Lung (tissue), 12 donors: ENCODE measurements around the gene GXYLT2. TPM values are rescaled to one million over a fixed set of nuclear protein-coding genes. Genes with fewer than 3 reads are reported as not detected.
"Not testable (repeated sequence)": the region's sequence is repeated elsewhere in the genome, so short reads cannot be mapped to it uniquely, and the experiment has no call there.

Source experiments
- ATAC-seq: fragments of 200-7000 bp; cut with Tn5 transposase; one replicate; pipeline ENCODE4 v1.9.1; 2020; ENCODE audit warnings: moderate number of reproducible peaks; ENCODE audit not compliant: insufficient read depth, low FRiP score
- DNase-seq, 3 donors: peaks; one replicate each; pipeline ENCODE4 v3.0.0-alpha.2; 2013 to 2017
- H3K27ac ChIP-seq, 2 donors: one replicate each; pipeline ENCODE4 v1.5.1; 2013; ENCODE audit warnings: mild to moderate bottlenecking in 2 of 2, moderate library complexity in 2 of 2, control low read depth in 1 of 2, inconsistent platforms in 1 of 2, low read depth in 1 of 2, low read length in 1 of 2
- H3K27me3 ChIP-seq, 3 donors: one replicate each; pipeline ENCODE4 v1.5.1; 2013; ENCODE audit warnings: low read length in 2 of 3; ENCODE audit not compliant: control insufficient read depth in 3 of 3, insufficient read depth in 3 of 3
- H3K36me3 ChIP-seq, 4 donors: one replicate each; pipeline ENCODE4 v1.5.1; 2013; ENCODE audit warnings: low read length in 4 of 4, mild to moderate bottlenecking in 1 of 4, moderate library complexity in 1 of 4; ENCODE audit not compliant: control insufficient read depth in 4 of 4, insufficient read depth in 4 of 4
- H3K4me1 ChIP-seq, 5 donors: one replicate each; pipeline ENCODE4 v1.5.1; 2013; ENCODE audit warnings: low read length in 5 of 5, mild to moderate bottlenecking in 2 of 5, moderate library complexity in 1 of 5; ENCODE audit not compliant: control insufficient read depth in 5 of 5, insufficient read depth in 5 of 5
- H3K4me3 ChIP-seq: one replicate; pipeline ENCODE4 v1.5.1; 2013; ENCODE audit warnings: mild to moderate bottlenecking, control low read depth, moderate library complexity
- H3K9ac ChIP-seq, 2 donors: one replicate each; pipeline ENCODE4 v1.5.1; 2013; ENCODE audit warnings: low read length in 2 of 2, control low read depth in 1 of 2; ENCODE audit not compliant: insufficient read depth in 1 of 2
- H3K9me3 ChIP-seq, 4 donors: one replicate each; pipeline ENCODE4 v1.5.1; 2013; ENCODE audit warnings: low read length in 3 of 4, mild to moderate bottlenecking in 1 of 4, moderate library complexity in 1 of 4; ENCODE audit not compliant: control insufficient read depth in 4 of 4, insufficient read depth in 3 of 4
- WGBS, 2 donors: extraction: QIAGEN DNeasy Blood & Tissue Kit; methylation state at CpG; one replicate each; pipeline ENCODE4 v1.1.7; 2013; 5-methylcytosine and 5-hydroxymethylcytosine counted together
- polyA plus RNA-seq, 2 donors: library from polyadenylated mRNA; stranded (reverse); fragments of 200-250 nt; gene quantifications; one replicate each; pipeline ENCODE4 v1.2.1, GENCODE V29; 2013
- total RNA-seq, 2 donors: library from RNA; depleted of rRNA in 1 of 2; stranded (reverse); fragments of >200 nt in 1 of 2; gene quantifications; one replicate each; pipeline ENCODE4 v1.2.1, GENCODE V29; 2014 to 2021
- TF ChIP-seq, protein P1 (sequence below): IDR thresholded peaks from 2 replicates; pipeline ENCODE4 v1.5.1; 2012; ENCODE audit warnings: mild to moderate bottlenecking; ENCODE audit errors: control extremely low read depth, extremely low read depth
- donor health status: control.
- donor health status: control.
- donor health status: Bipolar disorder and iron deficiency.
- donor health status: healthy.
- donor health status: DM: yes; HTN: yes; CAD: no.

GXYLT2 gene
- total and polyA plus RNA-seq, 4 donors, result 0.52 to 46.8 (median 4.8) TPM

GRCh38 chr3:72919520-72919919 is 31.7 kb downstream of the GXYLT2 start:
- ATAC-seq, result no peak
- TF ChIP-seq, protein P1, sequence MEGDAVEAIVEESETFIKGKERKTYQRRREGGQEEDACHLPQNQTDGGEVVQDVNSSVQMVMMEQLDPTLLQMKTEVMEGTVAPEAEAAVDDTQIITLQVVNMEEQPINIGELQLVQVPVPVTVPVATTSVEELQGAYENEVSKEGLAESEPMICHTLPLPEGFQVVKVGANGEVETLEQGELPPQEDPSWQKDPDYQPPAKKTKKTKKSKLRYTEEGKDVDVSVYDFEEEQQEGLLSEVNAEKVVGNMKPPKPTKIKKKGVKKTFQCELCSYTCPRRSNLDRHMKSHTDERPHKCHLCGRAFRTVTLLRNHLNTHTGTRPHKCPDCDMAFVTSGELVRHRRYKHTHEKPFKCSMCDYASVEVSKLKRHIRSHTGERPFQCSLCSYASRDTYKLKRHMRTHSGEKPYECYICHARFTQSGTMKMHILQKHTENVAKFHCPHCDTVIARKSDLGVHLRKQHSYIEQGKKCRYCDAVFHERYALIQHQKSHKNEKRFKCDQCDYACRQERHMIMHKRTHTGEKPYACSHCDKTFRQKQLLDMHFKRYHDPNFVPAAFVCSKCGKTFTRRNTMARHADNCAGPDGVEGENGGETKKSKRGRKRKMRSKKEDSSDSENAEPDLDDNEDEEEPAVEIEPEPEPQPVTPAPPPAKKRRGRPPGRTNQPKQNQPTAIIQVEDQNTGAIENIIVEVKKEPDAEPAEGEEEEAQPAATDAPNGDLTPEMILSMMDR, result no peak
- Histone ChIP-seq H3K4me1 (peaks cover 0 to 3% (median 0%) of the 10 kb centered on the region in 5 donors), H3K4me3 (no peak overlapping the region), H3K27ac (no peak overlapping the region), H3K9ac (no peak overlapping the region), H3K36me3 (peaks cover 0 to 18% (median 3%) of the 10 kb centered on the region in 4 donors), H3K9me3 (peaks cover 0 to 4% (median 0%) of the 10 kb centered on the region in 4 donors), H3K27me3 (no peaks in the 10 kb centered on the region)
- WGBS, 2 donors, result 93 to 95% methylated on average over 8 of the region's 8 CpGs
- no peak for DNase-seq

DNA sequence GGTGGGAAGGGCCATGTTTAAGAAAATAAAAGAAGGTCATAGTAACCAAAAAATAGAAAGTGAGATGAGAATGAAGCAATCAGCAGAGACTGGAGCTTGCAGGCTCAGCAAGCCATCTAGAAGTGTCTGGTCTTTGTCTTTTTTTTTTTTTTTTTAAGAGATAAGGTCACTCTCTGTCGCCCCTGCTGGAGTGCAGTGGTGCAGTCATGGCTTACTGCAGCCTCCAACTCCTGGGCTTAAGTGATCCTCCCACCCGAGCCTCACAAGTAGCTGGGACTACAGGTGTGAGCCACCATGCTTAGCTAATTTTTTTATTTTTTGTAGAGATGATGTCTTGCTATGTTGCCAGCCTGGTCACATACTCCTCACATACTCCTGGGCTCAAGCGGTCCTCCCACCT is 36.2 kb downstream of the GXYLT2 start:
- peaks cover 0 to 9% (median 1%) of the 10 kb centered on the region in 4 donors for H3K9me3 ChIP-seq
- WGBS, 2 donors, result 89 to 92% methylated on average over 3 of the region's 3 CpGs
- H3K27me3 ChIP-seq, result no peaks in the 10 kb centered on the region

DNA sequence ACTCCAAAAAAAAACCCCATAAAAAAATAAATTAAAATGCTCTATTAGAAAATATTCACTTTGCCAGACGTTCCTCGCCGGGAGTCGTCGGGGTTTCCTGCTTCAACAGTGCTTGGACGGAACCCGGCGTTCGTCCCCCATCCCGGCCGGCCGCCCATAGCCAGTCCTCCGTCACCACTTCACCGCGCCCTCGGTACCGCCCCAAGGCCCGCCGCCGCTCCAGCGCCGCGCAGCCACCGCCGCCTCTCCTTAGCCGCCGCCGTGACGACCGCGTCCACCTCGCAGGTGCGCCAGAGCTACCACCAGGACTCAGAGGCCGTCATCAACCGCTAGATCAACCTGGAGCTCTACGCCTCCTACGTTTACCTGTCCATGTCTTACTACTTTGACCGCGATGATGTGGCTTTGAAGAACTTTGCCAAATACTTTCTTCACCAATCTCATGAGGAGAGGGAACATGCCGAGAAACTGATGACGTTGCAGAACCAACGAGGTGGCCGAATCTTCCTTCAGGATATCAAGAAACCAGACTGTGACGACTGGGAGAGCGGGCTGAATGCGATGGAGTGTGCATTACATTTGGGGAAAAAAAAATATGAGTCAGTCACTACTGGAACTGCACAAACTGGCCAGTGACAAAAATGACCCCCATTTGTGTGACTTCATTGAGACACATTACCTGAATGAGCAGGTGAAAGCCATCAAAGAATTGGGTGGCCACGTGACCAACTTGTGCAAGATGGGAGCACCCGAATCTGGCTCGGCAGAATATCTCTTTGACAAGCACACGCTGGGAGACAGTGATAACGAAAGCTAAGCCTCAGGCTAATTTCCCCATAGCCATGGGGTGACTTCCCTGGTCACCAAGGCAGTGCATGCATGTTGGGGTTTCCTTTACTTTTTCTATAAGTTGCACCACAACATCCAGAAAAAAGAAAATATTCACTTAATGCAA is 41.2 kb downstream of the GXYLT2 start:
- 79% methylated on average over 51 of the region's 51 CpGs for WGBS, 2 donors
- not testable (repeated sequence) for H3K27me3 ChIP-seq, ATAC-seq, H3K4me3 ChIP-seq, H3K4me1 ChIP-seq, H3K27ac ChIP-seq, H3K9ac ChIP-seq, H3K9me3 ChIP-seq, DNase-seq
- H3K36me3 ChIP-seq, result peaks cover 0 to 17% (median 3%) of the 10 kb centered on the region in 4 donors

More for the DNA sequence above, 36.2 kb downstream of the GXYLT2 start:
- Histone ChIP-seq H3K9ac (no peak overlapping the region), H3K27ac (no peak overlapping the region), H3K4me1 (no peaks in the 10 kb centered on the region), H3K4me3 (no peak overlapping the region), H3K36me3 (peaks cover 0 to 17% (median 5%) of the 10 kb centered on the region in 4 donors)
- DNase-seq (no peak), ATAC-seq (no peak)
- TF ChIP-seq, protein P1, result no peak

DNA sequence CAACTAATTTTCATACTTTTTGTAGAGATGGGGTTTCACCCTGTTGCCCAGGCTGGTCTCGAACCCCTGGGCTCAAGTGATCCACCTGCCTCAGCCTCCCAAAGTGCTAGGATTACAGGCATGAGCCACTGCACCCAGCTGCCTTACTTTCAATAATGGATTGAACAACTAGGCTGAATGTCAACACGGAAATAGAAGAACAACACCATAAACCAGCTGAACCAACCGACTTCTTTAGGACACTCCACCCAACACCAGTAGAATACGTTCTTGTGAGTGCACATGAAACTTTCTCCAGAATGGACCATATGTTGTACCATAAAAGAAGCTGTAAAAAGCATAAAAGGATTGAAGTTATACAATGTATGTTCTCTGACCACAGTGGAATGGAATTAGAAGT is 42.9 kb downstream of the GXYLT2 start:
- TF ChIP-seq, protein P1, result no peak
- Histone ChIP-seq H3K4me1 (no peaks in the 10 kb centered on the region), H3K9ac (no peak overlapping the region), H3K4me3 (no peak overlapping the region), H3K36me3 (peaks cover 0 to 9% (median 0%) of the 10 kb centered on the region in 4 donors), H3K27me3 (no peaks in the 10 kb centered on the region), H3K27ac (no peak overlapping the region), H3K9me3 (peaks cover 0 to 5% (median 1%) of the 10 kb centered on the region in 4 donors)
- 95 to 97% methylated on average over 4 of the region's 4 CpGs for WGBS, 2 donors
- no peak for ATAC-seq
- DNase-seq, result no peak
